Retinal pigment epithelial cell (primary cell): ENCODE data around the gene KIF5C.

ENCODE experiments used
- DNase-seq: peaks from one replicate; pipeline ENCODE4 v3.0.0-alpha.2; 2010; ENCODE audit warnings: low read depth
- H3K4me3 ChIP-seq: 2 replicates; pipeline ENCODE4 v1.5.1; 2011; ENCODE audit warnings: mild to moderate bottlenecking, low read length, control low read depth, moderate library complexity
- CTCF ChIP-seq: conservative IDR thresholded peaks from 2 replicates; pipeline ENCODE4 v1.5.1; 2011; ENCODE audit warnings: low read depth, low read length, control low read depth, inconsistent platforms

The KIF5C gene

DNA sequence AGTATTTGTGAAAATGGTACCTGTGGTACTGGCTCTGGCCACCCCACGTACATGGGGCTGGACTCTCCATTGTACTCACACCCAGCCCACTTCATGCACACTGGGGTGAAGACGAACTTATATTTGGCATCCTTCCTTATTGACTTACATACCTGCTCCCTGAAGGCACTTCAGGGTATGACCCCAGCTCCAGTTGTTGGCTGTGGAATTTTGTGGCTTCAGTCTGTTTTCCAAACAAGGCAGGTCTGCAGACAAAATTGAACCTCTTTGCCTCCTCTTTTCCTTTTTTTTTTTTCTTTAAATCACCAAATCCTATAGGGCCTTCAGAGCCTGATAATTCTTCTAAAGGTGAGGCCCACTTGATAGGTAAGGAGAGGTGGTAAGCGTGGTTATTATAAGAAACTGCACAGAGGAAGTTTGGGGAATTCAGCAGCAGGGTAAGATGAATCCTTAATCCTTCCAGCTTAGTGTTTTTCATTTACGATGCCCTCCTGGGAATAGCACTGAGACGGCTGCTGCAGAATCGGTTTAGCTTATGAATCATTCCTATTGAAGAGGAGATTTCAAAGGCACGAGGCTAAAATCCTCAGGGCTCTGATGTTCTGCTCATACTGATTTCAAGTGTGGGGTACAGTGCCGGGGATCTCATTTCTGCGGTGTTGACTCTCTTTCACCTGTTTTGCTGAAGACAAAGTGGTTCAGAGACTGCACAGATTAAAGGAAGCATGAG lies 55.2 kb downstream of the KIF5C start:
- peak; percentile 88 for DNase-seq
- H3K4me3 ChIP-seq = no peak overlapping the region
- TF ChIP-seq CTCF = no peak

DNA sequence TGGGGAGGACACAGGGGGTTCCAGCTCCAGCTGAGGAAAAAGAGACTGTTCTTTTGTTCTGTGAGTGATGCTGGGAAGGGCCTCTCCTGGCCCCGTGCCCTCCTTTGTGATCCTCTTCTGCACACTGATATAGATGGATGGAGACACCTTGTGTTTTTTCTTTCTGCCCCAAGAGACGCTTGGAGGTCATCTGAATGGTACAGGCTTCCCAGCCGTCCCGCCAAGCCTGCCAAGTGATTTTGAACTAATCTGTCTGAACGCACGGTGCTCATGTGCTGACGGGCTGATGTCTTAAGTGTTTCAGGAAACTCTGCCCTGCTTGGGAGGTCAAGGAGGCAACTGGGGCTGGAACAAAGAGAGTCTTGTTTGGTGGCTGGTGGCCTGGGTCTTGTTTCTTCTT lies 57.5 kb downstream of the KIF5C start:
- no peak for TF ChIP-seq CTCF
- peak; percentile 88 for DNase-seq
- H3K4me3 ChIP-seq = no peak overlapping the region

DNA sequence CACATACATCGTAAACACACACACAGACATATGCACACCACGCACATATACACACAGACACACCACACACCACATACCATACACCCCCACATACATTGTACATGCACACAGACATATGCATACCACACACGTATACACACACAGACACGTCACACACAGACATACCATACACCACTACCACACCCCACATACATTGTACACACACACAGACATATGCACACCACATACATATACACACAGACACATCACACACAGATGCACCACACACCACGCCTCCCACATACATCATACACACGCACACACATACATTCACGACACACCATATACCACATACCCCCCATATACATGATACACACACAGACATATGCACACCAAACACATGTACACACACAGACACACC lies 58.4 kb downstream of the KIF5C start:
- no peak for DNase-seq
- TF ChIP-seq CTCF = no peak
- H3K4me3 ChIP-seq = no peak overlapping the region

DNA sequence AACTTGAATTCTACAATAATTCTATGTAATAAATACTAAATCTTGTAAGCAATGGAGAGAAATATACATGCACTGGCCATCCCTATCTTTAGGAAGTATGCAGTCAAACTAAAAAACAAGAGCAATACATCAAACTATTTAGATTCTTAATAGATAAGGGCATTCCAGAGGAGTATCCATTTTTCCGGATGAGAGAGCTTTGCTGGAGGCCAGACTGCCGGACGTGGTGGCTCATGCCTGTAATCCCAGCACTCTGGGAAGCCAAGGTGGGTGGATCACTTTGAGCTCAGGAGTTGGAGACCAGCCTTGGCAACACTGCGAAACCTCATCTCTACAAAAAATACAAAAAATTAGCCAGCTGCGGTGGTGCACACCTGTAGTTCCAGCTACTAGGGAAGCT lies 60.8 kb downstream of the KIF5C start:
- H3K4me3 ChIP-seq = no peak overlapping the region
- TF ChIP-seq CTCF = no peak
- DNase-seq = no peak

GRCh38 chr2:148936857-148937450 lies 61.9 kb downstream of the KIF5C start:
- no peak overlapping the region for H3K4me3 ChIP-seq
- no peak for DNase-seq
- TF ChIP-seq CTCF = peak; percentile 23

DNA sequence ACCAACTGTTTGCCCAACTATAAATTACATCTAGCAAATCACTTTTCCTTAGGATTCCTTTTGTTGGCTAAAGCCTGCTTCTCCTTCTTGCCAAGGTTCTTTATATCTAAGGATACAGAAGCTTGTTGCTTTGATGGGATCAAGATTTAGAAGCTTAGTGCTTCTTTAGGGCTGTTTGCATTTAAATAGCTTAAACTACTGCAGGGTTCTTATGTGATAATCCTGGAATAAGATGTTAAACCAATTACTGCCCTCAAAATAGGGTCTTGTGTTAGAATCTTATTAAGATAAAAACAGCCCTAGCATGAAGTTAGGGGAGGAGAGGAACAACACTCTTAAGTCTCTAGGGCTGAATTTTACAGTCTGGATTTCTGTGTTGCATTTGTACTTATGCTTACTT lies 64.2 kb downstream of the KIF5C start:
- DNase-seq = peak; percentile 91
- no peak overlapping the region for H3K4me3 ChIP-seq
- no peak for TF ChIP-seq CTCF

- H3K4me3 ChIP-seq = no peak overlapping the region
- DNase-seq = no peak
- no peak for TF ChIP-seq CTCF
Measured at GRCh38 chr2:148943097-148943496, 68.1 kb downstream of the KIF5C start.
